GM21825 (cell line): ENCODE data around the gene GABRG3.

Experiments
- ATAC-seq: cut with Tn5 transposase; IDR thresholded peaks from one replicate; pipeline ENCODE4 v1.9.1; 2021; ENCODE audit warnings: mild to moderate bottlenecking, moderate library complexity; ENCODE audit not compliant: unreplicated experiment

Gene GABRG3

GRCh38 chr15:26970712-26971210 lies at the start of gene GABRG3:
TSS of gene GABRG3 (plus strand) at chr15:26971181.
- no peak for ATAC-seq

- ATAC-seq = no peak
Observed at GRCh38 chr15:26921433-26921832, 49.5 kb upstream of the GABRG3 start.

GRCh38 chr15:26926081-26926480 lies 44.9 kb upstream of the GABRG3 start:
- no peak for ATAC-seq

- ATAC-seq = no peak
Observed at GRCh38 chr15:26928051-26928450, 42.9 kb upstream of the GABRG3 start.

- no peak for ATAC-seq
Observed at GRCh38 chr15:26929588-26929987, 41.4 kb upstream of the GABRG3 start.

GRCh38 chr15:26934848-26935247 lies 36.1 kb upstream of the GABRG3 start:
- ATAC-seq = no peak

GRCh38 chr15:26935322-26935721 lies 35.7 kb upstream of the GABRG3 start:
- no peak for ATAC-seq

- no peak for ATAC-seq
Observed at GRCh38 chr15:26936502-26936901, 34.5 kb upstream of the GABRG3 start.

GRCh38 chr15:26937134-26937533 lies 33.8 kb upstream of the GABRG3 start:
- ATAC-seq = no peak

GRCh38 chr15:26939398-26939797 lies 31.6 kb upstream of the GABRG3 start:
- ATAC-seq = no peak

- no peak for ATAC-seq
Observed at GRCh38 chr15:26941489-26941888, 29.5 kb upstream of the GABRG3 start.

GRCh38 chr15:26943866-26944265 lies 27.1 kb upstream of the GABRG3 start:
- no peak for ATAC-seq

- no peak for ATAC-seq
Observed at GRCh38 chr15:26945046-26945445, 25.9 kb upstream of the GABRG3 start.

GRCh38 chr15:26950001-26950400 lies 21.0 kb upstream of the GABRG3 start:
- no peak for ATAC-seq

- no peak for ATAC-seq
Observed at GRCh38 chr15:26954403-26954802, 16.6 kb upstream of the GABRG3 start.

- ATAC-seq = no peak
Observed at GRCh38 chr15:26967719-26968269, 3.2 kb upstream of the GABRG3 start.

- no peak for ATAC-seq
Observed at GRCh38 chr15:26968806-26969205, 2.2 kb upstream of the GABRG3 start.

GRCh38 chr15:26971271-26972018 lies 464 bp downstream of the GABRG3 start:
- ATAC-seq = no peak

- ATAC-seq = no peak
Observed at GRCh38 chr15:26972636-26973035, 1.7 kb downstream of the GABRG3 start.

- ATAC-seq = no peak
Observed at GRCh38 chr15:26974120-26974780, 3.3 kb downstream of the GABRG3 start.

GRCh38 chr15:26981492-26981891 lies 10.5 kb downstream of the GABRG3 start:
- no peak for ATAC-seq

- ATAC-seq = no peak
Observed at GRCh38 chr15:26983822-26984221, 12.8 kb downstream of the GABRG3 start.
